Activated CD4-positive, alpha-beta T cell treated with anti-CD3 and anti-CD28 coated beads for 4 hours (primary cell): ENCODE results near the gene NPHP4.

Source experiments
- DNase-seq, 2 donors: peaks; one replicate each; pipeline ENCODE4 v3.0.0-alpha.2; 2020

The NPHP4 gene

DNA sequence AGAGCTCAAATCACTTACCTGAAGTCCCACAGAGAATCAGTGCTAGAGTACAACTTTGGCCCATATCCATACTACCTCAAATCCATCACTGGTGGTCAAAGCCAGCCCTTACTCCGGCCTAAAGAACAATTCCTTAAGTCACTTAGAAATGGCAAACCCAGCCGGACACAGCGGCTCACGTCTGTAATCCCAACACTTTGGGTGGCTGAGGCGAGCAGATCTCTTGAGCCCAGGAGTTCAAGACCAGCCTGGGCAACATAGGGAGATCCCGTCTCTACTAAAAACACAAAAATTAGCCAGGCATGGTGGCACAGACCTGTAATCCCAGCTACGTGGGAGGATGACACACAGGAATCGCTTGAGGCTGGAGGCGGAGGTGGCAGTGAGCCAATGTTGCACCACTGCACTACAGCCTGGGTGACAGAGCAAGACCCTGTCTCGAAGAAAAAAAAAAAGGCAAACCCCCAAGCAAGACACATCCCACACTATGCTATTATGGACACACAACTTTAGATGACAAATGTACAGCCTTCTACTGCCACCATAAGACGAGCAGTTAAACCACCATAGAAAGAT, 24.0 kb downstream of the NPHP4 start:
- no peak for DNase-seq

- no peak for DNase-seq
Observed at GRCh38 chr1:5967351-5968160, 24.7 kb downstream of the NPHP4 start.

- no peak for DNase-seq
Observed at GRCh38 chr1:5966543-5967205, 25.6 kb downstream of the NPHP4 start.

DNA sequence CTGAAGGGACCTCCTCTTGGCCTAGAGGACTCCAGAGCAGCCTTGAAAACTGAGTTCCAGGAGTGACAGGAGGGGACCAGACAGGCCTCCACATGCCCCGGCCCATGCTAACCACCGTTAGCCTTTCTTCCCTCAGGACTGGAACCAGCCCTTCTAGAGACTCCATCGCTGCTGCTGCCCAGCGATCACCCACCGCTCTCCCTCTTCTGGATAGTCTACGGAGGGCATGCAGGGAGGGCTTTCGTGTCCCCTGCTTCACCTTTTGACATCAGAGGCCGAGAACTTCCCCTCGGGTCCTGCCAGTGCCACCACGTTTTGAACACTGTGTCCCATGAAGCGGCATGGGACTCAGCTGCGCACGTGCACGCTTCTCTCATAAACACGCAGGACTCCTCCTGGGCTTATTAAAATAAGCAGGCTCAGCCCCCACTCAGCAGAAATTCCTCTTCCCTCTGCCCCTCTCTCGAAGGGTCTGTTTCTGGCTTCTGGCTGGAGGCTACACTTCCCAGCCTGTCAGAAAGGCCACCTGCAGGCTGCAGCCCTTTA, 26.6 kb downstream of the NPHP4 start:
- no peak for DNase-seq

- DNase-seq: no peak
Observed at GRCh38 chr1:5962265-5963105, 29.7 kb downstream of the NPHP4 start.

GRCh38 chr1:5961601-5962000, 30.6 kb downstream of the NPHP4 start:
- DNase-seq: no peak

GRCh38 chr1:5960336-5960735, 31.9 kb downstream of the NPHP4 start:
- DNase-seq: no peak

GRCh38 chr1:5959667-5960230, 32.5 kb downstream of the NPHP4 start:
- no peak for DNase-seq

GRCh38 chr1:5959087-5959486, 33.1 kb downstream of the NPHP4 start:
- no peak for DNase-seq

- no peak for DNase-seq
Observed at GRCh38 chr1:5956022-5956830, 36.0 kb downstream of the NPHP4 start.

GRCh38 chr1:5955479-5955977, 36.7 kb downstream of the NPHP4 start:
- DNase-seq: no peak

GRCh38 chr1:5954964-5955363, 37.3 kb downstream of the NPHP4 start:
- DNase-seq: no peak

GRCh38 chr1:5953386-5953785, 38.8 kb downstream of the NPHP4 start:
- no peak for DNase-seq

DNA sequence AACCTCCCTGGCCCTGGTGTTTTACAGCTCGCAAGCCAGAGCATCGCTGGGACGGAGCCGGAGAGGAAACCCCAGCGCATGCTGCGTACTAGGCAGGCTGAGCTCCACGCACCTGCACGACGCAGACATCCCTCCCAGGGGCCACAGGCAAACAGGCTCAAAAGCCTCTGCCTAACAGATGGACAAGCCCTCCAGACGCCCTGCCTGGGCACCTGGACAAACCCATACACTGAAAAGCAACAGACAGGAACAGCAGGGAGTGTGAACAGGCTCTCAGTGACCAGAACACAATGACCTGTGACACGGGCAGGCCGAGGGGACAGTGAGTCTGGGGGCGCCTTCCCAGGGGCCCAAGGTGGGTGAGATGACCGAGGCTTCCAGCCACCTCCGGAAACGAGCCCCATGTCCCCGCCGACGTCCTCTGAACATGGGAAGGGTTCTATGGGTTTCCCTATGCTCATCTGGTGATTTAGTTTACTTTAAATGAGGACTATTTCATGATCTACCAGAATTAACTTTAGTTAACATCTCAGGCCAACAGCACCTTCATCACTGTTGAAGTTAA, 40.3 kb downstream of the NPHP4 start:
- no peak for DNase-seq

GRCh38 chr1:5950994-5951785, 41.0 kb downstream of the NPHP4 start:
- no peak for DNase-seq

DNA sequence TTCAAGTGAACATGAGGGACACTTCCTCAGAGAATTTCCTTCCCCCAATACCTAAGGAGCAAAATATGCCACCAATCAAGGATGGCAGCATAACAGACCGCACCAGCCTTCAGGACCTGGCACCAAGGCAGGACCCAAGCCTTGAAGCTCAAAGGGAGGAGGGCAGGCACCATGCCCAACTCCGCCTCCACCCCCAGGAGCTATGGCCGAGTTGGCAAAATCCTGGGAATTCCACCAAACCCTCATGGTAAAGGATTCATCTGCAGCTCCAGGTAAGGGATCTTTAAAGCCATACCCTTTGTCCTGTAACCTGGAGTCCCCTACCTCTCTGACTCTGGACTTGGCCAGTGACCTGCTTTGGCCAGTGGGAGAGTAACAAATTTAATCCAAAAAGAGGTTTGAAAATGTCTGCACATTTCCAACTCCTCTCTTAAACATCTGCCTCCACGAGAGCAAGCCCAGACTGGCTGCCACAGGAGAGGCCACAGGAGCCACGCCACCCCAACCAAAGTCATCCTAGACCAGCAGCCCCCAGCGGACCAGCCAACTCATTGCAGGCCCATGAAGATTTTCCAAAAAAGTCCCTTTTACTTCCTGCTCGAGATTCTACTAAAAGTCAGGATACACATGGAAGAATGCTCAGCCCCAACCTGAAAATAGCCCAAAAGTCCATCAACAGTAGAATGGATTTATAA, 41.9 kb downstream of the NPHP4 start:
- no peak for DNase-seq

DNA sequence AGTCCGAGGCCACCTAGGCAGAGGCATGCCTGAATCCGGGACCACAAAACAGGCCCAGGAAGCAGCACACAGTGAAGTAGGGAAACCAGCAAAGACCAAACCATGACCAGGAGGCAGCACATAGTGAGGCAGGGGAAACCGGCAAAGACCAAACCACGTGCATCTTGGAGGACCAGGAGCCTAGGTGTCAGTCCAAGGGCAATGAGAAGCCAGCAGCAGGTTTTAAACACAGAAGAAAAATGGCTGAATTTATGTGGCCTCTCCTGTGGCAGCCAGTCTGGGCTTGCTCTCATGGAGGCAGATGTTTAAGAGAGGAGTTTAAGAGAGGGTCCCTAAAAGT, 42.5 kb downstream of the NPHP4 start:
- DNase-seq: no peak

GRCh38 chr1:5949085-5949760, 43.0 kb downstream of the NPHP4 start:
- no peak for DNase-seq

GRCh38 chr1:5948681-5949005, 43.6 kb downstream of the NPHP4 start:
- no peak for DNase-seq
